Measurements from ENCODE around the gene SNX9.

The SNX9 gene

GRCh38 chr6:157990321-157991066 lies 167.4 kb downstream of the SNX9 start:
- H3K9ac ChIP-seq: peak overlapping the region in 9 of 11 experiments; percentile 15 to 64 (median 44); a peak in 14 of 22 replicates
- H3K9me3 ChIP-seq (replicated peaks in 1 of 11): peaks cover 0 to 5% (median 0%) of the 10 kb centered on the region in 11 experiments; a peak in 1 of 22 replicates
- H3K27me3 ChIP-seq: peaks cover 0 to 18% (median 0%) of the 10 kb centered on the region in 11 experiments; a peak in 4 of 22 replicates
- peak overlapping the region; percentile 80 to 97 (median 88) for H3K4me2 ChIP-seq
- no peak for TF ChIP-seq Cebpa-rat (IDR thresholded peaks at IDR 0.05)
- H3K27ac ChIP-seq: peak overlapping the region in 8 of 11 experiments; percentile 50 to 80 (median 64); a peak in 15 of 22 replicates
- peak overlapping the region in 8 of 10 experiments; percentile 20 to 52 (median 46); a peak in 13 of 20 replicates for H3K4me3 ChIP-seq
- H3K4me1 ChIP-seq: peaks cover 18 to 48% (median 43%) of the 10 kb centered on the region in 10 experiments
- peaks cover 0 to 8% (median 0%) of the 10 kb centered on the region in 11 experiments; a peak in 4 of 22 replicates for H4K20me1 ChIP-seq
- no peaks in the 10 kb centered on the region for H3K36me3 ChIP-seq

- Histone ChIP-seq H3K9ac (peak overlapping the region in 7 of 11 experiments; percentile 25 to 63 (median 44); a peak in 7 of 22 replicates), H3K27me3 (peaks cover 0 to 17% (median 0%) of the 10 kb centered on the region in 11 experiments; a peak in 2 of 22 replicates), H3K9me3 (replicated peaks in 1 of 11) (peaks cover 0 to 5% (median 0%) of the 10 kb centered on the region in 11 experiments; a peak in 1 of 22 replicates), H3K4me1 (peaks cover 18 to 45% (median 41%) of the 10 kb centered on the region in 10 experiments), H3K4me3 (peak overlapping the region in 5 of 10 experiments; percentile 20 to 52 (median 48); a peak in 4 of 20 replicates), H3K4me2 (peak overlapping the region; percentile 80 to 97 (median 88)), H3K36me3 (no peaks in the 10 kb centered on the region), H3K27ac (peak overlapping the region in 8 of 11 experiments; percentile 50 to 80 (median 63); a peak in 15 of 22 replicates), H4K20me1 (peaks cover 0 to 8% (median 0%) of the 10 kb centered on the region in 11 experiments; a peak in 4 of 22 replicates)
- no peak for TF ChIP-seq Cebpa-rat (IDR thresholded peaks at IDR 0.05)
Observed at GRCh38 chr6:157991067-157991432, 168.0 kb downstream of the SNX9 start.

- Histone ChIP-seq H3K4me3 (no peak overlapping the region), H3K36me3 (no peaks in the 10 kb centered on the region), H3K4me2 (no peak overlapping the region), H4K20me1 (peaks cover 0 to 4% (median 0%) of the 10 kb centered on the region in 11 experiments; a peak in 3 of 22 replicates), H3K9ac (no peak overlapping the region), H3K9me3 (replicated peaks in 1 of 11) (peaks cover 0 to 5% (median 0%) of the 10 kb centered on the region in 11 experiments; a peak in 1 of 22 replicates), H3K4me1 (peaks cover 18 to 49% (median 44%) of the 10 kb centered on the region in 10 experiments), H3K27me3 (peaks cover 0 to 17% (median 0%) of the 10 kb centered on the region in 11 experiments; a peak in 1 of 22 replicates), H3K27ac (no peak overlapping the region)
- TF ChIP-seq Cebpa-rat (IDR thresholded peaks at IDR 0.05): no peak
Observed at GRCh38 chr6:157993076-157993475, 170.0 kb downstream of the SNX9 start.

DNA sequence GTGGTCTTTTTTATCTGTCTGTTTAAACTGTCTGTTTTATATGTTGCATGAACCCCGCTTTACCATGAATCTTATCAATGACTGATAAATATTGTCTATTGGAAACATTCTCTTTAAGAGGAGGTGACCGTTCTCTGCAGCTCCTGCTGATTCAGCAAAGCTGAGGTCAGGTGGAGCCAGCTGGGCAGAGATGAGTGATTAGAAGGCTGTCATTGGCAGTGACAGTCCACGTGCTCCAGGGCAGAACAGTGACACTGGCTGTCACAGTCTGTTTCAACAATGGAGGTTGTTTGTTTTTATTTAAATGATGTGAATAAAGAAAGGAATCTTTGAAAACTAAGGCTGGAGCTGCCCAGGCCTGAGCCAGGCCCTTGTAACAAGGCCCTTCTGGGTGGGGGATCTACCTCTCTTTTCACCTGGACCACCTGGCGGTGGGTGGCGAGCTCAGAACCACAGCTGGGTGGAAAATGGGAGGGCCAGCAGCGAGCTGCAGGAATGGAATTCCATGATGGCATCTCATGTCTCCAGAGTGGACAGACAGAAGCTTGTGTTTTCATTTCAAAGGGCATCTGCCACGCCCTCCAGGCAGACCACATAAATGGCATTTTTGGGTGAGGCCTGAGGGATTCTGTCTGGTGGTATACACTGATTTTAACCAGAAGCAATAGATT lies 171.2 kb downstream of the SNX9 start:
- Histone ChIP-seq H3K9ac (no peak overlapping the region), H3K27ac (no peak overlapping the region), H3K36me3 (no peaks in the 10 kb centered on the region), H3K4me3 (no peak overlapping the region), H3K27me3 (peaks cover 0 to 17% (median 0%) of the 10 kb centered on the region in 11 experiments; a peak in 1 of 22 replicates), H4K20me1 (peaks cover 0 to 4% (median 0%) of the 10 kb centered on the region in 11 experiments; a peak in 2 of 22 replicates), H3K4me2 (no peak overlapping the region), H3K4me1 (peaks cover 18 to 43% (median 34%) of the 10 kb centered on the region in 10 experiments), H3K9me3 (replicated peaks in 1 of 11) (peaks cover 0 to 5% (median 0%) of the 10 kb centered on the region in 11 experiments; a peak in 1 of 22 replicates)
- TF ChIP-seq Cebpa-rat (IDR thresholded peaks at IDR 0.05): no peak
